Neural cell (in vitro differentiated cells): ENCODE results near the gene ITGB2. TPM values are rescaled to one million over a fixed set of nuclear protein-coding genes. Genes with fewer than 3 reads are reported as not detected.

Source experiments
- H2AFZ ChIP-seq: fragments of 200-600, 300-800 bp; sonication (generic), shearing (Covaris generic); 2 replicates; pipeline ENCODE4 v1.6.0; 2014; ENCODE audit warnings: low read depth, mild to moderate bottlenecking, antibody characterized with exemption, low read length, moderate library complexity
- H3F3A ChIP-seq: fragments of 200-600 bp; shearing (Covaris generic); 2 replicates; pipeline ENCODE4 v1.6.1; 2016; ENCODE audit warnings: mild to moderate bottlenecking, moderate library complexity, mixed read lengths, antibody characterized with exemption, low read length; ENCODE audit not compliant: insufficient read depth, poor library complexity, severe bottlenecking
- H3K27ac ChIP-seq: fragments of 200-600, 300-800 bp; sonication (generic), shearing (Covaris generic); 2 replicates; pipeline ENCODE4 v1.5.1; 2014; ENCODE audit warnings: mild to moderate bottlenecking, low read length, moderate library complexity
- H3K27me3 ChIP-seq: fragments of 300-800, 200-600 bp; sonication (generic), shearing (Covaris generic); 2 replicates; pipeline ENCODE4 v1.6.0; 2014; ENCODE audit warnings: mild to moderate bottlenecking, low read depth, low read length, moderate library complexity; ENCODE audit not compliant: insufficient read depth
- H3K36me3 ChIP-seq: fragments of 300-800, 200-600 bp; sonication (generic), shearing (Covaris generic); 2 replicates; pipeline ENCODE4 v1.5.1; 2014; ENCODE audit warnings: mild to moderate bottlenecking, antibody characterized with exemption, low read length, moderate library complexity; ENCODE audit not compliant: insufficient read depth
- H3K4me2 ChIP-seq: fragments of 300-800, 200-600 bp; sonication (generic), shearing (Covaris generic); 2 replicates; pipeline ENCODE4 v1.6.0; 2014; ENCODE audit warnings: mild to moderate bottlenecking, low read length
- H3K4me3 ChIP-seq: fragments of 300-800, 200-600 bp; sonication (generic), shearing (Covaris generic); 2 replicates; pipeline ENCODE4 v1.5.1; 2014; ENCODE audit warnings: mild to moderate bottlenecking, low read length, moderate library complexity
- H3K79me2 ChIP-seq: fragments of 200-600 bp; shearing (Covaris generic); replicated peaks from 2 replicates; pipeline ENCODE4 v1.6.0; 2014; ENCODE audit warnings: mild to moderate bottlenecking, low read length, moderate library complexity; ENCODE audit not compliant: insufficient read depth
- H3K9ac ChIP-seq: fragments of 300-800, 200-600 bp; sonication (generic), shearing (Covaris generic); 2 replicates; pipeline ENCODE4 v1.6.1; 2016; ENCODE audit warnings: mild to moderate bottlenecking, low read length, mixed read lengths
- H3K9me2 ChIP-seq: fragments of 200-600 bp; shearing (Covaris generic); 2 replicates; pipeline ENCODE4 v1.6.1; 2016; ENCODE audit warnings: mild to moderate bottlenecking, low read length, mixed read lengths; ENCODE audit not compliant: insufficient read depth
- H3K9me3 ChIP-seq: fragments of 200-600, 300-800 bp; sonication (generic), shearing (Covaris generic); 2 replicates; pipeline ENCODE4 v1.6.1; 2016; ENCODE audit warnings: mild to moderate bottlenecking, mixed run types, low read length, moderate library complexity, mixed read lengths
- H4K20me1 ChIP-seq: fragments of 200-600 bp; shearing (Covaris generic); 2 replicates; pipeline ENCODE4 v1.6.1; 2016; ENCODE audit warnings: mild to moderate bottlenecking, mixed run types; ENCODE audit not compliant: insufficient read depth
- CTCF ChIP-seq: fragments of 450-650 bp; IDR thresholded peaks from 2 replicates; pipeline ENCODE4 v1.5.1; 2014; ENCODE audit warnings: antibody characterized with exemption, mild to moderate bottlenecking, moderate library complexity; ENCODE audit not compliant: poor library complexity, severe bottlenecking
- EP300 ChIP-seq: fragments of 450-650 bp; conservative IDR thresholded peaks from 2 replicates; pipeline ENCODE4 v1.6.1; 2014; ENCODE audit warnings: antibody characterized with exemption, mild to moderate bottlenecking, moderate library complexity; ENCODE audit not compliant: poor library complexity, severe bottlenecking
- EZH2 ChIP-seq: fragments of 200-600, 300-800 bp; shearing (Covaris generic), sonication (generic); IDR thresholded peaks from 2 replicates; pipeline ENCODE4 v1.6.1; 2014; ENCODE audit warnings: antibody characterized with exemption, low read length, borderline replicate concordance, mild to moderate bottlenecking; ENCODE audit not compliant: insufficient read depth, poor library complexity, severe bottlenecking
- MXI1 ChIP-seq: fragments of 450-650 bp; conservative IDR thresholded peaks from 2 replicates; pipeline ENCODE4 v1.6.1; 2014; ENCODE audit warnings: antibody characterized with exemption, mild to moderate bottlenecking; ENCODE audit not compliant: poor library complexity, severe bottlenecking
- POLR2AphosphoS5 ChIP-seq: IDR thresholded peaks from 2 replicates; pipeline ENCODE4 v1.6.1; 2012
- RAD21 ChIP-seq: fragments of 450-650 bp; conservative IDR thresholded peaks from 2 replicates; pipeline ENCODE4 v1.6.1; 2014; ENCODE audit warnings: antibody characterized with exemption, mild to moderate bottlenecking, moderate library complexity
- REST ChIP-seq: IDR thresholded peaks from 2 replicates; pipeline ENCODE4 v1.6.1; 2012; ENCODE audit warnings: borderline replicate concordance
- SMC3 ChIP-seq: fragments of 450-650 bp; conservative IDR thresholded peaks from 2 replicates; pipeline ENCODE4 v1.6.1; 2014; ENCODE audit warnings: antibody characterized with exemption, mild to moderate bottlenecking, moderate library complexity; ENCODE audit not compliant: poor library complexity
- TAF1 ChIP-seq: IDR thresholded peaks from 2 replicates; pipeline ENCODE4 v1.6.1; 2012; ENCODE audit warnings: low read depth
- polyA plus RNA-seq: library from polyadenylated mRNA; depleted of rRNA; stranded (reverse); fragments of >200 nt; gene quantifications from 2 replicates; pipeline ENCODE4 v1.2.3, GENCODE V29; 2014

ITGB2 gene
- polyA plus RNA-seq, 1 donor from 2014 or later, result not detected

GRCh38 chr21:44858791-44859190 is 61.9 kb downstream of the ITGB2 start:
- no peak overlapping the region for H3K9ac ChIP-seq
- TF ChIP-seq MXI1, result no peak
- TF ChIP-seq EZH2, result no peak
- TF ChIP-seq RAD21, result no peak
- no peak for TF ChIP-seq POLR2AphosphoS5
- no peak for TF ChIP-seq CTCF
- no peak for TF ChIP-seq REST
- no peak for TF ChIP-seq EP300
- no peak for TF ChIP-seq TAF1
- TF ChIP-seq SMC3, result no peak
- H3K79me2 ChIP-seq, result peaks cover 33% of the 10 kb centered on the region
- H3K4me3 ChIP-seq, result no peak overlapping the region
- H2AFZ ChIP-seq, result no peak overlapping the region
- H3K9me2 ChIP-seq, result no peaks in the 10 kb centered on the region
- no peaks in the 10 kb centered on the region for H3K27me3 ChIP-seq
- H3F3A ChIP-seq, result no peaks in the 10 kb centered on the region
- H3K4me2 ChIP-seq, result no peak overlapping the region
- peaks cover 19% of the 10 kb centered on the region for H4K20me1 ChIP-seq
- peaks cover 5% of the 10 kb centered on the region for H3K36me3 ChIP-seq
- H3K9me3 ChIP-seq, result no peaks in the 10 kb centered on the region
- no peak overlapping the region for H3K27ac ChIP-seq

- Histone ChIP-seq H3K36me3 (peaks cover 5% of the 10 kb centered on the region), H3K27me3 (no peaks in the 10 kb centered on the region), H3K9me3 (no peaks in the 10 kb centered on the region), H3K9ac (no peak overlapping the region), H2AFZ (no peak overlapping the region), H3F3A (no peaks in the 10 kb centered on the region), H3K4me2 (no peak overlapping the region), H3K9me2 (no peaks in the 10 kb centered on the region), H3K79me2 (peaks cover 28% of the 10 kb centered on the region), H3K27ac (no peak overlapping the region), H4K20me1 (peaks cover 19% of the 10 kb centered on the region), H3K4me3 (no peak overlapping the region)
- TF ChIP-seq REST, result no peak
- TF ChIP-seq SMC3, result no peak
- no peak for TF ChIP-seq CTCF
- no peak for TF ChIP-seq MXI1
- TF ChIP-seq TAF1, result no peak
- TF ChIP-seq RAD21, result no peak
- no peak for TF ChIP-seq EZH2
- TF ChIP-seq POLR2AphosphoS5, result no peak
Measured at GRCh38 chr21:44858291-44858690, 62.4 kb downstream of the ITGB2 start.
